Cardiac muscle cell (in vitro differentiated cells and primary cell): ENCODE results near the gene KRT7. TPM values are rescaled to one million over a fixed set of nuclear protein-coding genes. Genes with fewer than 3 reads are reported as not detected.
"Not testable (repeated sequence)": the region's sequence is repeated elsewhere in the genome, so short reads cannot be mapped to it uniquely, and the experiment has no call there.

Experiments
- DNase-seq, 2 donors: peaks; one replicate each; pipeline versions ENCODE4 v3.0.0 to v3.0.0-alpha.2; 2010 to 2017; ENCODE audit warnings: low read depth in 1 of 2, low spot score in 1 of 2
- H3K27ac ChIP-seq: fragments of 200-600 bp; sonication (generic); 2 replicates; pipeline ENCODE4 v1.5.1; 2016
- H3K27me3 ChIP-seq: fragments of 200-600 bp; sonication (generic); 2 replicates; pipeline ENCODE4 v1.6.0; 2016; ENCODE audit warnings: control low read depth
- H3K36me3 ChIP-seq: fragments of 200-600 bp; sonication (generic); 2 replicates; pipeline ENCODE4 v1.5.1; 2016; ENCODE audit warnings: control low read depth
- H3K4me1 ChIP-seq: fragments of 200-600 bp; sonication (generic); 2 replicates; pipeline ENCODE4 v1.8.1; 2017; ENCODE audit warnings: low read depth, mild to moderate bottlenecking, mixed run types
- H3K4me3 ChIP-seq: fragments of 200-600 bp; sonication (generic); 2 replicates; pipeline ENCODE4 v1.5.1; 2016; ENCODE audit warnings: mild to moderate bottlenecking
- H3K9me3 ChIP-seq: fragments of 200-600 bp; sonication (generic); 2 replicates; pipeline ENCODE4 v1.5.1; 2017; ENCODE audit warnings: low read depth, mild to moderate bottlenecking, control low read depth
- CTCF ChIP-seq: IDR thresholded peaks from 2 replicates; pipeline ENCODE4 v1.5.1; 2012; ENCODE audit warnings: low read depth, mild to moderate bottlenecking, low read length
- polyA plus RNA-seq: library from polyadenylated mRNA; unstranded; fragments of >200 nt; fragmentation: Nextera tagmentation; extraction: Ambion mirVana; gene quantifications from 2 replicates; pipeline ENCODE4 v1.2.1, GENCODE V29; 2016
- total RNA-seq: library from RNA; depleted of rRNA; stranded (reverse); fragments of >200 nt; gene quantifications from 2 replicates; pipeline ENCODE4 v1.2.3, GENCODE V29; 2016

The KRT7 gene
- total and polyA plus RNA-seq, 2 experiments from 2014 or later = 0.36 to 0.50 TPM

- H3K27me3 ChIP-seq = peaks cover 53% of the 10 kb centered on the region
- H3K9me3 ChIP-seq = no peaks in the 10 kb centered on the region
- no peak for DNase-seq
- no peaks in the 10 kb centered on the region for H3K4me1 ChIP-seq
- no peaks in the 10 kb centered on the region for H3K36me3 ChIP-seq
- no peak overlapping the region for H3K4me3 ChIP-seq
- no peak overlapping the region for H3K27ac ChIP-seq
- TF ChIP-seq CTCF = no peak
These were observed 6.0 kb downstream of the KRT7 start for GRCh38 chr12:52238916-52239646.

GRCh38 chr12:52239767-52240166, 6.7 kb downstream of the KRT7 start:
- H3K4me3 ChIP-seq = no peak overlapping the region
- no peak overlapping the region for H3K27ac ChIP-seq
- no peak for DNase-seq
- no peak for TF ChIP-seq CTCF
- peaks cover 52% of the 10 kb centered on the region for H3K27me3 ChIP-seq
- no peaks in the 10 kb centered on the region for H3K36me3 ChIP-seq
- H3K9me3 ChIP-seq = no peaks in the 10 kb centered on the region
- H3K4me1 ChIP-seq = no peaks in the 10 kb centered on the region

DNA sequence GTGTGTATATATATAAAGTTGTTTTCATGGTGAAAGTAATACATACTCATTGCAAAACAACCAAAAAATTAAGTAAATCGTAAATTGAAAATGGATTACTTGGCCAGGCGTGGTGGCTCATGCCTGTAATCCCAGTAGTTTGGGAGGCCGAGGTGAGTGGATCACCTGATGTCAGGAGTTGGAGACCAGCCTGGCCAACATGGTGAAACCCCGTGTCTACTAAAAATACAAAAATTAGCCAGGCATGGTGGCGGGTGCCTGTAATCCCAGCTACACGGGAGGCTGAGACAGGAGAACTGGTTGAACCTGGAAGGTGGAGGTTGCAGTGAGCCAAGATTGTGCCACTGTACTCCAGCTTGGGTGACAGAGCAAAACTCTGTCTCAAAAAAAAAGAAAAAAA, 7.2 kb downstream of the KRT7 start:
- not testable (repeated sequence) for H3K9me3 ChIP-seq, H3K4me3 ChIP-seq, H3K36me3 ChIP-seq, H3K27ac ChIP-seq, H3K4me1 ChIP-seq, DNase-seq
- peaks cover 50% of the 10 kb centered on the region for H3K27me3 ChIP-seq

- Histone ChIP-seq H3K27me3 (peaks cover 50% of the 10 kb centered on the region), H3K4me1 (no peaks in the 10 kb centered on the region), H3K27ac (no peak overlapping the region), H3K4me3 (no peak overlapping the region), H3K36me3 (no peaks in the 10 kb centered on the region), H3K9me3 (no peaks in the 10 kb centered on the region)
- DNase-seq = no peak
- no peak for TF ChIP-seq CTCF
These were observed 8.3 kb downstream of the KRT7 start for GRCh38 chr12:52241205-52241842.

DNA sequence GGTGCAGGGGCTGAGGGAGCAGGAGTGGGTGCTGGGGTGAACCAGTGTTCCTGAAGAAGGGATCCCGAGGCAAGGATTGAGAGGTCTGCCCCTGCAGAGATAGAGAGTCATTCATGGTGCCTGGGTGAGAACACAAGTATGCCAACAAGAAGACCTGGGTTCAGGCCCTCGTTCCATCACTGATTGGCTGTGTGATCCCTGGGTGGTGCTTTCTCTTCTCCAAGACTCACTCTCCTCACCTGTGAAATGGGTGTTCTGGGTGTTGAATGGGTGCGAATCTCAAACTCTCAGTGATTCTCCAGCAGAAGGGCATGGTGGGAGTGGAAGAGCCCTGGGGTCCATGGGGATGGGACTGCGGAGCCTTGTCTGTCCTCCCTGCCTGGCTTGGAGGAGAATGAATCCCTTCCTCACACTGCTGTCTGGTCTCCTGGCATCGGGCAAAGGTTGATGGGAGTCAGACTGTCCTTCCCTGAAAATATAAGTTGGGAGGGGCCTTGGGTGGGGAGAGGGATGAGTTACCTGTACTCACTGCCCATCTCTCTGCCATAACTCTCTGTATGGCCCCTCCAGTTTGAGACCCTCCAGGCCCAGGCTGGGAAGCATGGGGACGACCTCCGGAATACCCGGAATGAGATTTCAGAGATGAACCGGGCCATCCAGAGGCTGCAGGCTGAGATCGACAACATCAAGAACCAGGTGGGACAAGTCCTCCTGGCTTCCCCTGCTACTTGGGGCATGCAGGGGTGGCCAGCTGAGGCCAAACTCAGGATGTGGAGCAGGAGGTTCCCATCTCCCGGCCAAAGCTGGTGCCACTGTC, 9.6 kb downstream of the KRT7 start:
- Histone ChIP-seq H3K27me3 (peaks cover 55% of the 10 kb centered on the region), H3K9me3 (no peaks in the 10 kb centered on the region), H3K4me3 (no peak overlapping the region), H3K4me1 (no peaks in the 10 kb centered on the region), H3K27ac (no peak overlapping the region), H3K36me3 (no peaks in the 10 kb centered on the region)
- TF ChIP-seq CTCF = no peak
- no peak for DNase-seq
